Measurements from ENCODE around the gene COLGALT1. TPM values are rescaled to one million over a fixed set of nuclear protein-coding genes. Genes with fewer than 3 reads are reported as not detected.

Gene COLGALT1
- total and polyA plus RNA-seq, 9 of the 15 experiments (the other 6 are each of a cell fraction or from before 2014, with no cell fraction given) = 4.9 to 119 (median 82.6) TPM

GRCh38 chr19:17602872-17603510 is 47.5 kb downstream of the COLGALT1 start:
- DNase-seq (ENCODE audit: extremely low read depth in 1 of 4, low spot score in 3 of 4) (no peak), ATAC-seq (no peak), FAIRE-seq (no peak)
- ChIA-PET CTCF (ENCODE audit: low intra/inter-chr PET ratio) (no interaction called here), POLR2A (interaction anchor here (0.6 to 0.7 kb wide), 2 partner anchors 15 to 85 kb away, joined by 3 read pairs; no protein-coding TSS in a partner anchor)
- H3K36me3 ChIP-seq (ENCODE audit: control insufficient read depth, insufficient read depth, low read length) = no peaks in the 10 kb centered on the region
- in situ Hi-C loops (cut with MboI) = no loop called here
- BruUV-seq (replicated peaks) = no TSS peak
- H3K9me1 ChIP-seq (ENCODE audit: control insufficient read depth, insufficient read depth, low read length) = peaks cover 5% of the 10 kb centered on the region
- H3K9ac ChIP-seq (ENCODE audit: insufficient read depth in 1 of 2, low read depth in 2 of 2, low read length in 2 of 2) = peak overlapping the region in 1 of 2 experiments; percentile 66; a peak in 1 of 4 replicates
- no peak overlapping the region for H3K4me3 ChIP-seq
- H3K27me3 ChIP-seq (ENCODE audit: control insufficient read depth in 2 of 2, insufficient read depth in 2 of 2, low read length in 2 of 2) = no peaks in the 10 kb centered on the region
- intact Hi-C loops (cut with micrococcal nuclease) = no loop called here
- no peak overlapping the region for H3K4me2 ChIP-seq (ENCODE audit: insufficient read depth, low read length)
- H2AFZ ChIP-seq (ENCODE audit: low read depth, low read length) = no peak overlapping the region
- peaks cover 4 to 57% of the 10 kb centered on the region in 2 experiments; a peak in 4 of 5 replicates for H3K4me1 ChIP-seq (replicated peaks in 1 of 2; ENCODE audit: control insufficient read depth in 2 of 2, insufficient read depth in 2 of 2, low read length in 2 of 2)
- TF ChIP-seq SPI1 (IDR thresholded peaks at IDR 0.05; ENCODE audit: borderline replicate concordance, low read depth, low read length) (peak; percentile 83), KAT7 (CRISPR knock-in tag; IDR thresholded peaks at IDR 0.05; ENCODE audit: borderline replicate concordance) (0 out of 2 replicates have a peak, but pooled peaks have one; percentile 13), ZNF445 (CRISPR knock-in tag; IDR thresholded peaks at IDR 0.05; ENCODE audit: low read depth) (no peak), TFAM (CRISPR knock-in tag; conservative IDR thresholded peaks at IDR 0.05) (no peak)
- no peaks in the 10 kb centered on the region for H3K9me3 ChIP-seq (replicated peaks; ENCODE audit: control insufficient read depth, insufficient read depth, low read depth, low read length)
- 30% methylated on average over 7 of the region's 7 CpGs for WGBS (ENCODE audit: insufficient coverage, low coverage, missing lambda C conversion rate)
- no peaks in the 10 kb centered on the region for H3K79me2 ChIP-seq (ENCODE audit: control insufficient read depth, insufficient read depth, low read length)
- H4K20me1 ChIP-seq (replicated peaks; ENCODE audit: control insufficient read depth, insufficient read depth, low read length) = no peaks in the 10 kb centered on the region
- no peak overlapping the region for H3K27ac ChIP-seq (ENCODE audit: extremely low read depth, low read depth, low read length)

Data from K562 (cell line).